ENCODE data around the gene NSMF.

Gene NSMF

DNA sequence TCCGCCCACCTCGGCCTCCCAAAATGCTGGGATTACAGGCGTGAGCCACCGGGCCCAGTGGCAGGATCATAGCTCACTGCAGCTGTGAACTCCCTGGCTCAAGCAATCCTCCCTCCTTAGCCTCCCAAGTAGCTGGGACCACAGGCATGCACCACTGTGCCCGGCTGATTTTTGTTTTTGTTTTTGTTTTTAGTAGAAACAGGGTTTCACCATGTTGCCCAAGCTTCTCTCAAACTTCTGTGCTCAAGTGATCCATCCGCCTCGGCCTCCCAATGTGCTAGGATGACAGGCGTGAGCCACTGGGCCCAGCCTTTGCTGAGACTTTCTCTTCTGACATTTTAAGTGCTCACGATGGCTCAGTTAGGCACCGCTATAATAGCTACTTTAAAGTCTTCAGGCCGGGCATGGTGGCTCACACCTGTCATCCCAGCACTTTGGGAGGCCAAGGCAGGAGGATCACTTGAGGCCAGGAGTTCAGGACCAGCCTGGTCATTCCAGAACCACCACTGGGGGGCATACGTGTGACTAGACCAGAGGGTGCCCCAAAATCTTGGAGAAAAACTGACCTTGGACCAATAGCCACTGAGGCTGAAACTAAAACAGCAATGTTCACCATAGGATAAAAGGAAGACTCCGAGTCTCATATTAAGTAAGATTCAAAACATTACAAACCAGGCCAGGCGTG, 14.9 kb downstream of the NSMF start:
- DNase-seq (no peak), ATAC-seq (replicated peaks) (no peak)
- Mint-ChIP-seq H3K36me3 (peaks cover 4 to 11% of the 10 kb centered on the region in 2 donors), H3K9me3 (no peaks in the 10 kb centered on the region), H3K27me3 (peaks cover 13 to 27% of the 10 kb centered on the region in 2 donors), H3K4me3 (no peak overlapping the region), H3K27ac (no peak overlapping the region), H3K4me1 (peaks cover 13 to 28% of the 10 kb centered on the region in 2 donors)

DNA sequence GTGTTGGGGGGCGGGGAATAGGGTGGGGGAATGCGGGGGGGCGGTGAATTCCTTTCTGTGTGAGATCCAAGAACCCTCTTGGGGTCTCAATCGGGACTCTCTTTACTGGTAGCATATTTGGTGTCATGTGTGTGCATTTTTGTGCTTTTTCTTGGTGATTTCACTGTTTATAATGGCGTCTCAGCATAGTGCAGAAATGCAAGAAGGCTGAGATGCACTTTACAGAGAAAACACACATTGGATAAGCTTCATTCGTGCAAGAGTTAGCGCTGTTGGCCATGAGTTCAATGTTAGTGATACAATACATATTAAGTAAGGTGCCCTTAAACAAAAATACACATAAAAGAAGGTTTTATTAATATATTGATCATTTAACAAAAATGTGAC, 17.2 kb downstream of the NSMF start:
- Mint-ChIP-seq H3K27ac (no peak overlapping the region), H3K27me3 (peaks cover 14 to 32% of the 10 kb centered on the region in 2 donors), H3K36me3 (peaks cover 0 to under 1% of the 10 kb centered on the region in 2 donors), H3K9me3 (no peaks in the 10 kb centered on the region), H3K4me1 (peaks cover 8 to 20% of the 10 kb centered on the region in 2 donors), H3K4me3 (peak overlapping the region; percentile 69 to 75)
- no peak for ATAC-seq (replicated peaks)
- DNase-seq: no peak

DNA sequence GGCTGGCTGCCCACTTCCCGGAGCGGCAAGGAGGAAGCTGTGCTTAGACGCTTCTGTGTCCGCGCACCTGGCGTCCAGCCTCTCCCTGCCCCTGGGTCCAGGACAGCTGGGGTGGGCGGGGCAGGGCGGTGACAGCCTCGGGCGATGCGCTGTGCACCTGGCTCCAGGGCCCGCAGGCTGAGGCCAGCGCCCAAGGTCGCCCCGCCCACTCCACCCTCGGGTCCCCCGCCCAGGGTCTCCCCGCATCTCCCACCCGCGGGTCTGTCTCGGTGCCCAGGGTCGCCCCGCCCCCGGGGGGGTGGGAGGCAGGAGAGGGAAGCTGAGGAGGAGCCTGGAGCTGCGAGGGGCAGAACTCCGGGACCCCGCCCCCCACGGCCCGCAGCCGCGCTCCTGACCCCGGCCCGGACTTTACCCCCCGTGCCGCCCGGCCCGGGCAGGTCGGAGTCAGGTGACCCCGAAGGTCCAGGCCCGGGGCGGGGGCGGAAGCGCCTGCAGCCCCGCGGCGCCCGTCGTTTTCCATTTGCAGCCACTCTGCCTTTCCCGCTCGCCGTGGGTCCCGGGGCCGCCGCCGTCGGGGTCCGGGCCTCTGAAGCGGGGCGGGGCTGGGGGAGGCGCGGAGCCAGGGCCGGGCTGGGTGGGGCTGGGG, 17.7 kb downstream of the NSMF start, which contains the start of gene ENTPD8:
Gene ENTPD8 (minus strand): TSS at position 69 of the 646 bp plus-strand sequence. CDS start 3,072 bp downstream, outside the sequence.
- H3K36me3 Mint-ChIP-seq: no peaks in the 10 kb centered on the region
- ATAC-seq (replicated peaks) (peak; percentile 38 to 43), DNase-seq (no peak)
- H3K4me1 Mint-ChIP-seq: peaks cover 7 to 16% of the 10 kb centered on the region in 2 donors
- no peaks in the 10 kb centered on the region for H3K9me3 Mint-ChIP-seq
- H3K4me3 Mint-ChIP-seq: peak within 1 kb of the TSS; percentile 69 to 75
- peaks cover 14 to 32% of the 10 kb centered on the region in 2 donors for H3K27me3 Mint-ChIP-seq
- no peak within 1 kb of the TSS for H3K27ac Mint-ChIP-seq

DNA sequence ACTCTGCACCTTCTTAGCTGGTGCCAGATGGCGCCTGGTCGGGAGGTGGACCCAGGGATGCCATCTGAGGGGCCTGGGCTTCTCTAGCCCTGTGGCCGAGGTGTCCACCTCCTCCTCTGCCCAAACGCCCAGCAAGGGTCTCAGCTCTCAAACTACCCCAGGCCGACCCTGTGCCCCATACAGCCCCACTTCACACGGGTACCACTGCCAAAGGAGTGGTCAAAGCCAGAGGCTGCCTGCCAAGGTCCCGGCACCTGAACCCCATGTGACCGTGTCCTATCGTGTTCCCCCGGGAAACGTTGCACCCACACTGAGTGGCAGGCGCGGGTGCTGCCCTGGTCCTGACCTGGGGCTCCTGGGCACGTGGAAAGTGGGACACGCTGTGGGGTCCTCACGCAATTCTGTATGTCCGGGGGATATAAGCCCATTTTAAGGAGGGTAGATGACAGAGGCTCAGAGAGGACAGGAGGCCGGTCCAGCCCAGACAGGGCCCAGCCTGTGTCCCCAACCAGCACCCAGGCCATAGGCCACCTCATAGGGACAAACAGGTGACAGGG, 19.9 kb downstream of the NSMF start:
- no peak for DNase-seq
- H3K27ac Mint-ChIP-seq: no peak overlapping the region
- no peaks in the 10 kb centered on the region for H3K36me3 Mint-ChIP-seq
- no peak for ATAC-seq (replicated peaks)
- H3K4me1 Mint-ChIP-seq: peaks cover 2 to 5% of the 10 kb centered on the region in 2 donors
- peak overlapping the region in 1 of 2 donors; percentile 48 for H3K4me3 Mint-ChIP-seq
- H3K27me3 Mint-ChIP-seq: peaks cover 14 to 30% of the 10 kb centered on the region in 2 donors
- no peaks in the 10 kb centered on the region for H3K9me3 Mint-ChIP-seq

DNA sequence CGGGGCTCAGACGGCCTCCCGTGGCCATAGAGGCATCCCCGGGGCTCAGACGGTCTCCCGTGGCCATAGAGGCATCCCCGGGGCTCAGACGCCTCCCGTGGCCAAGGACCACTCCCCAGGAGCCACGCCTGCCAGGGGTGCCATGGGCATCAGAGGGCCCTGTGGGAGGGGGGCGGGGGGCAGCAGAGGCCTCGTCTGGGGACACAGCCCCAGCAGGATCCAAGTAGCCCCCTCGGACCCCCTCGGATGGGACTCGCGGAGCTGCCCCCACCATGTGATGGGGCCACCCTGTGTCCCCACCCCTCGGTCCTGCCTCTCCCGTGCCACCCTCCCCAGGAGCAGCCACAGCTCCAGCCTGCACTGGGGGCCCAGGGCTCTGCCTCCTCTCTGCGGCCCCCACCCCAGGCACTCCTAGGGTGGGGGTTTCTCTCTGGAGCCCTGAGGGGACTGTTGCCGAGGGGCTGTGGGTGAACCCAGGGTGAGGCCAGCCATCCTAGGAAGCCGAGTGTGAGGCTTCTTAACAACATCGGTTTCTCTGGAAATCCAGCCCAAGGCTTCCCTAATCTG, 20.5 kb downstream of the NSMF start:
- H3K4me1 Mint-ChIP-seq: peaks cover 2 to 5% of the 10 kb centered on the region in 2 donors
- H3K27ac Mint-ChIP-seq: no peak overlapping the region
- H3K27me3 Mint-ChIP-seq: peaks cover 14 to 25% of the 10 kb centered on the region in 2 donors
- ATAC-seq (replicated peaks) (no peak), DNase-seq (no peak)
- no peaks in the 10 kb centered on the region for H3K9me3 Mint-ChIP-seq
- no peak overlapping the region for H3K4me3 Mint-ChIP-seq
- no peaks in the 10 kb centered on the region for H3K36me3 Mint-ChIP-seq

DNA sequence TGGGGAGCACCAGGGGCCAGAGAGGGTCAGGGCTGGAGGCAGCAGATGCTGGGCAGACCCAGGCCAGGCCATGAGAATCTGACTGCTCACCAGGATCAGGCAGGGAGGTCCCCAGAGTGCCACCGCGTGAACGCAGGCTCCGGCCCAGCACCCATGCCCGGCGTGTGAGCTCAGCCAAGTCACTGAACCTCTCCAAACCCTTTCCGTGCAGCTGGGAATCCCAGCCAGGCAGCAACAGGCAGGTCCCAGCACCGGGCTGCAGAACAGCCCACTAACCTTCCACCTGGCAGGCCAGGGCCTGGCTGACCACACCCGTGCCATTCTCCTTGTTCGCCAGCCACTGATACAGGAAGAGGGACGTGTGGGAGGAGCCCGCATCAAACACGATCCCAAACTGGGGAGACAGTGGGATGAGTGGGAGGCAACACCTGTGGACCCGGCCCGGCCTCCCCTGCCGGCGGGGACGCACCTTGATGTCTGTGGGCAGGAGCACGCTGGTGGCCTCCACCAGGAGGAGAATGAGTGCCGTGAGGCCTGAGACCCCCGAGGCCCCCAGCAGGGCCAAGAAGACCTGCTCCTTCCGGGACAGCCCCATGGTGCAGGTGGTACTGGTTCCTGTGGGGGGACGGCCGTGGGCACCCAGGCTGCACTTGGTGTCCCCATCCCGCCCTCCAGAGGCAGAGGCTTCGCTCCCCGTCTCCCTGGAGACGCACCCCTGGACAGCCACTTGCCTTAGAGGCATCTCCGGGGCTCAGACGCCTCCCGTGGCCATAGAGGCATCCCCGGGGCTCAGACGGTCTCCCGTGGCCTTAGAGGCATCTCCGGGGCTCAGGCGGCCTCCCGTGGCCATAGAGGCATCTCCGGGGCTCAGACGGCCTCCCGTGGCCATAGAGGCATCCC, 21.2 kb downstream of the NSMF start:
- Mint-ChIP-seq H3K27ac (no peak overlapping the region), H3K9me3 (no peaks in the 10 kb centered on the region), H3K4me3 (no peak overlapping the region), H3K4me1 (peaks cover 2 to 5% of the 10 kb centered on the region in 2 donors), H3K36me3 (no peaks in the 10 kb centered on the region), H3K27me3 (peaks cover 14 to 20% of the 10 kb centered on the region in 2 donors)
- ATAC-seq (replicated peaks): no peak
- no peak for DNase-seq

DNA sequence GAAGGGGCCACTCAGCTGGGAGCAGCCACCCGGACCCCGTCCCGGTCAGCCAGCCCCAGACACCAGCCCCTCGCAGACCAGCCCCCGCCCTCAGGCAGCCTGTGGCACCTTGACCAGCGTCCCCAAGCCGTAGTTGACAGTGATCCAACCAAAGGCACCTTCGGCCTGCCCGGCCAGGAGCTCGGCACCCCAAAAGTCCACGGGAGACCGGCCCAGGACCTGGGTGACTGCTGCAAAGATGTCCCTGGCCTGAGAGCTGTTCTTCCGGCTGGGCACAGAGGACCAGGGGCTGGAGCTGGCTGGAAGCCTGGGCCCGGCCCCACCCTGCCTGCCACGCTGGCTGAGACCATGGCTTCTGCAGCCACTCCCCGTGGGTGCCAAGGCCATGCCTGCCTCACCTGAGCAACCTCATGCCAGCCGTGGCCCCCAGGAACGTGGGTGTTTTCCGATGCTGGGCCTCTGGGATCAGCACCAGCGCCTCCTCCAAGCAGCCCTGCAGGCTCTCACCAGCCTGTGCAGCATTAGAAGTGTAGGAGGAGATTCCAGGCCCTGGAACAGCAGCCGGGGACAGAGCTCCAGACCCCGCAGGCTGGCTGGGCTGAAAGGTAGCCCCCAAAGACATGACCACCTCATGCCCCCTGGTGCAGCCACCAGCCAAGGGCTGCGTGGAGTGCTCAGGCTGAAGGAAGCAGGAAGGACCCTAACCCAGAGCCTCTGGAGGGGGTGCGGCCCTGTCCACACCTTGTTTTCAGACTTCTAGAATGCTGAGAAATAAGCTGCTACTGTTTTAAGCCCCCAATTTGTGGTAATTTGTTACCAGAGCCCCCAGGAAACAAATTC, 22.2 kb downstream of the NSMF start:
- ATAC-seq (replicated peaks) (no peak), DNase-seq (no peak)
- Mint-ChIP-seq H3K36me3 (no peaks in the 10 kb centered on the region), H3K4me1 (peaks cover 2 to 3% of the 10 kb centered on the region in 2 donors), H3K27ac (no peak overlapping the region), H3K4me3 (no peak overlapping the region), H3K9me3 (no peaks in the 10 kb centered on the region), H3K27me3 (peaks cover 9 to 14% of the 10 kb centered on the region in 2 donors)

GRCh38 chr9:137435980-137436760, 23.0 kb downstream of the NSMF start:
- DNase-seq (no peak), ATAC-seq (replicated peaks) (peak; percentile 66 to 71)
- Mint-ChIP-seq H3K27me3 (peaks cover 8 to 14% of the 10 kb centered on the region in 2 donors), H3K9me3 (no peaks in the 10 kb centered on the region), H3K27ac (no peak overlapping the region), H3K4me3 (no peak overlapping the region), H3K4me1 (no peaks in the 10 kb centered on the region), H3K36me3 (no peaks in the 10 kb centered on the region)

GRCh38 chr9:137435381-137435891, 23.7 kb downstream of the NSMF start:
- Mint-ChIP-seq H3K9me3 (no peaks in the 10 kb centered on the region), H3K4me3 (no peak overlapping the region), H3K27me3 (peaks cover 10 to 21% of the 10 kb centered on the region in 2 donors), H3K4me1 (peaks cover 0 to 6% of the 10 kb centered on the region in 2 donors), H3K36me3 (no peaks in the 10 kb centered on the region), H3K27ac (no peak overlapping the region)
- no peak for DNase-seq
- ATAC-seq (replicated peaks): no peak

- ATAC-seq (replicated peaks): no peak
- no peak for DNase-seq
- Mint-ChIP-seq H3K4me3 (no peak overlapping the region), H3K27ac (no peak overlapping the region), H3K27me3 (peaks cover 10 to 25% of the 10 kb centered on the region in 2 donors), H3K9me3 (no peaks in the 10 kb centered on the region), H3K36me3 (no peaks in the 10 kb centered on the region), H3K4me1 (peaks cover 0 to 12% of the 10 kb centered on the region in 2 donors)
Measured at GRCh38 chr9:137434498-137435380, 24.4 kb downstream of the NSMF start.

DNA sequence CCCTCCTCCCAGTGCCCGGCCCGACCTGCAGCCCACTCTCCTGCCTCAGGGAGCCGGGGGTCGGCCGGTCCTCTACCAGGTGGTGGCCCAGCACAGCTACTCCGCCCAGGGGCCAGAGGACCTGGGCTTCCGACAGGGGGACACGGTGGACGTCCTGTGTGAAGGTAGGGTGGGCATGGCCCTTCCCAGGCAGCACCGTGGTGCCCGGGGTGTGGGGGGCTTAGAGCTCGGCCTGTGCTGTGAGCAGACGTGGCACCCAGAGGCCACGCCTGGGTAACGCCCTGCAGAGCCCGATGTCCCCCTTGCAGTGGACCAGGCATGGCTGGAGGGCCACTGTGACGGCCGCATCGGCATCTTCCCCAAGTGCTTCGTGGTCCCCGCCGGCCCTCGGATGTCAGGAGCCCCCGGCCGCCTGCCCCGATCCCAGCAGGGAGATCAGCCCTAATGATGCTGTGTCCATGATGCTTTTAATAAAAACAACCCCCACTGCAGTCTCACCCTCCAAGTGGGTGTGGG, 25.2 kb downstream of the NSMF start:
- Mint-ChIP-seq H3K4me3 (no peak overlapping the region), H3K36me3 (no peaks in the 10 kb centered on the region), H3K9me3 (no peaks in the 10 kb centered on the region), H3K27ac (no peak overlapping the region), H3K4me1 (peaks cover 0 to 18% of the 10 kb centered on the region in 2 donors), H3K27me3 (peaks cover 4 to 17% of the 10 kb centered on the region in 2 donors)
- no peak for ATAC-seq (replicated peaks)
- DNase-seq: no peak
